PC-9 (cell line): Measurements from ENCODE around the gene PLAGL1. TPM values are rescaled to one million over a fixed set of nuclear protein-coding genes. Genes with fewer than 3 reads are reported as not detected.

Source experiments
- BruUV-seq: library from RNA; stranded (reverse); fragments of 400-500 nt; replicated peaks from 2 replicates; lab custom pipeline; 2021; lab: Mats Ljungman, UMichigan
- CTCF ChIA-PET: fragments of 300-600 bp; sonication (Branson Sonifier 250); formaldehyde crosslinking; loops from one replicate; lab custom pipeline; 2022; ENCODE audit warnings: antibody characterized with exemption; lab: Charles Lee
- POLR2A ChIA-PET: fragments of 300-600 bp; sonication (Branson Sonifier 250); formaldehyde crosslinking; loops from one replicate; lab custom pipeline; 2022; ENCODE audit warnings: antibody characterized with exemption; ENCODE audit not compliant: unreplicated experiment; lab: Charles Lee
- DNase-seq, 2 experiments: peaks; one replicate each; pipeline versions ENCODE4 v3.0.0 to v3.0.0-alpha.2; 2015 to 2022; ENCODE audit warnings: mixed read lengths in 1 of 2
- H2AFZ ChIP-seq: fragments of 200-600 bp; sonication (generic); 2 replicates; pipeline ENCODE4 v1.8.1; 2017; ENCODE audit warnings: antibody characterized with exemption
- H3F3A ChIP-seq: fragments of 200-600 bp; sonication (generic); 2 replicates; pipeline ENCODE4 v1.8.1; 2017; ENCODE audit warnings: antibody characterized with exemption, mild to moderate bottlenecking, low read depth; ENCODE audit not compliant: insufficient read depth
- H3K27ac ChIP-seq: fragments of 200-600 bp; sonication (generic); 2 replicates; pipeline ENCODE4 v1.6.1; 2016; ENCODE audit warnings: mixed run types
- H3K27me3 ChIP-seq: fragments of 200-600 bp; sonication (generic); 2 replicates; pipeline ENCODE4 v1.6.1; 2016; ENCODE audit warnings: low read depth, mixed run types; ENCODE audit not compliant: insufficient read depth
- H3K36me3 ChIP-seq: fragments of 200-600 bp; sonication (generic); 2 replicates; pipeline ENCODE4 v1.6.1; 2016; ENCODE audit warnings: low read depth, mixed run types
- H3K4me1 ChIP-seq: fragments of 200-600 bp; sonication (generic); replicated peaks from 2 replicates; pipeline ENCODE4 v1.6.1; 2016; ENCODE audit warnings: mixed run types; ENCODE audit not compliant: insufficient read depth
- H3K4me2 ChIP-seq: fragments of 200-600 bp; sonication (generic); 2 replicates; pipeline ENCODE4 v1.6.1; 2017; ENCODE audit warnings: mixed run types
- H3K4me3 ChIP-seq: fragments of 200-600 bp; sonication (generic); 2 replicates; pipeline ENCODE4 v1.6.1; 2016; ENCODE audit warnings: mixed run types
- H3K79me2 ChIP-seq: fragments of 200-600 bp; sonication (generic); 2 replicates; pipeline ENCODE4 v1.6.1; 2017; ENCODE audit warnings: low read depth, mixed run types
- H3K9me2 ChIP-seq: fragments of 200-600 bp; sonication (generic); 2 replicates; pipeline ENCODE4 v1.8.1; 2017; ENCODE audit warnings: mild to moderate bottlenecking; ENCODE audit not compliant: insufficient read depth
- H3K9me3 ChIP-seq: fragments of 200-600 bp; sonication (generic); 2 replicates; pipeline ENCODE4 v1.8.1; 2016; ENCODE audit warnings: low read depth; ENCODE audit not compliant: insufficient read depth
- H4K20me1 ChIP-seq: fragments of 200-600 bp; sonication (generic); 2 replicates; pipeline ENCODE4 v1.8.1; 2017; ENCODE audit not compliant: insufficient read depth
- EZH2 ChIP-seq: fragments of 200-600 bp; sonication (generic); IDR thresholded peaks from 2 replicates; pipeline ENCODE4 v1.8.0; 2017; ENCODE audit warnings: antibody characterized with exemption, low read depth
- intact Hi-C: fragments of 100-400 bp; cut with micrococcal nuclease; formaldehyde crosslinking; loops from one replicate; pipeline ENCODE4 v1.10.0; 2022; ENCODE audit not compliant: unreplicated experiment
- total RNA-seq: library from RNA; stranded (reverse); gene quantifications from 2 replicates; pipeline ENCODE4 v1.2.3, GENCODE V29; 2021
- TF ChIP-seq, protein P1 (sequence below): fragments of 200-600 bp; sonication (generic); conservative IDR thresholded peaks from 2 replicates; pipeline ENCODE4 v1.6.1; 2017; ENCODE audit warnings: mixed run types, antibody characterized with exemption, mild to moderate bottlenecking, moderate library complexity

Gene PLAGL1
- total RNA-seq, 1 experiment from 2014 or later: 8.3 TPM

DNA sequence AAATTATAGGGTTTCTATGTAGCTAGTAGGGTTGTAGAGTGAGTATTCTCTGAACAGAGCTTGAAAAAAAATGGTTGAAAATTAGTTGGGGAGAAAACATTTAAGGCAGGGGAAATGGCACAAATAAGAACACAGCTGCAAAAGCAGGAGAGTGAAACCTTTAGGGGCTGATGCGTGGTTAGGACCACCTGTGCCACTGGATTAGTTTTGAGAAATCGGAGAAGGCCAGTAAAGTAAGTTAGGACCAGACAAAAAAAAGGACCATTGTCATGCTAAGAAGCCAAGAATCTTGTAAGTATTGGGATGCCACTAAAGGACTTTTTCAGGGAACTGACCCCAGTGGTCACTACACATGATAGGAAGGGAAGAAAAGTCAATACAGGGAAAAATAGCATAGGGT, 9.4 kb downstream of the PLAGL1 start:
- Histone ChIP-seq H2AFZ (no peak overlapping the region), H3K4me3 (no peak overlapping the region), H3F3A (no peaks in the 10 kb centered on the region), H4K20me1 (no peaks in the 10 kb centered on the region), H3K4me2 (no peak overlapping the region), H3K36me3 (no peaks in the 10 kb centered on the region), H3K4me1 (no peaks in the 10 kb centered on the region), H3K27me3 (no peaks in the 10 kb centered on the region), H3K27ac (no peak overlapping the region), H3K9me2 (no peaks in the 10 kb centered on the region; the same call in 1 of the 2 replicates), H3K79me2 (no peaks in the 10 kb centered on the region), H3K9me3 (no peaks in the 10 kb centered on the region)
- no peak for TF ChIP-seq EZH2
- TF ChIP-seq, protein P1, sequence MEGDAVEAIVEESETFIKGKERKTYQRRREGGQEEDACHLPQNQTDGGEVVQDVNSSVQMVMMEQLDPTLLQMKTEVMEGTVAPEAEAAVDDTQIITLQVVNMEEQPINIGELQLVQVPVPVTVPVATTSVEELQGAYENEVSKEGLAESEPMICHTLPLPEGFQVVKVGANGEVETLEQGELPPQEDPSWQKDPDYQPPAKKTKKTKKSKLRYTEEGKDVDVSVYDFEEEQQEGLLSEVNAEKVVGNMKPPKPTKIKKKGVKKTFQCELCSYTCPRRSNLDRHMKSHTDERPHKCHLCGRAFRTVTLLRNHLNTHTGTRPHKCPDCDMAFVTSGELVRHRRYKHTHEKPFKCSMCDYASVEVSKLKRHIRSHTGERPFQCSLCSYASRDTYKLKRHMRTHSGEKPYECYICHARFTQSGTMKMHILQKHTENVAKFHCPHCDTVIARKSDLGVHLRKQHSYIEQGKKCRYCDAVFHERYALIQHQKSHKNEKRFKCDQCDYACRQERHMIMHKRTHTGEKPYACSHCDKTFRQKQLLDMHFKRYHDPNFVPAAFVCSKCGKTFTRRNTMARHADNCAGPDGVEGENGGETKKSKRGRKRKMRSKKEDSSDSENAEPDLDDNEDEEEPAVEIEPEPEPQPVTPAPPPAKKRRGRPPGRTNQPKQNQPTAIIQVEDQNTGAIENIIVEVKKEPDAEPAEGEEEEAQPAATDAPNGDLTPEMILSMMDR: no peak
- POLR2A ChIA-PET: no interaction called here
- intact Hi-C loops: no loop called here
- CTCF ChIA-PET: no interaction called here
- no TSS peak for BruUV-seq
- DNase-seq: no peak

DNA sequence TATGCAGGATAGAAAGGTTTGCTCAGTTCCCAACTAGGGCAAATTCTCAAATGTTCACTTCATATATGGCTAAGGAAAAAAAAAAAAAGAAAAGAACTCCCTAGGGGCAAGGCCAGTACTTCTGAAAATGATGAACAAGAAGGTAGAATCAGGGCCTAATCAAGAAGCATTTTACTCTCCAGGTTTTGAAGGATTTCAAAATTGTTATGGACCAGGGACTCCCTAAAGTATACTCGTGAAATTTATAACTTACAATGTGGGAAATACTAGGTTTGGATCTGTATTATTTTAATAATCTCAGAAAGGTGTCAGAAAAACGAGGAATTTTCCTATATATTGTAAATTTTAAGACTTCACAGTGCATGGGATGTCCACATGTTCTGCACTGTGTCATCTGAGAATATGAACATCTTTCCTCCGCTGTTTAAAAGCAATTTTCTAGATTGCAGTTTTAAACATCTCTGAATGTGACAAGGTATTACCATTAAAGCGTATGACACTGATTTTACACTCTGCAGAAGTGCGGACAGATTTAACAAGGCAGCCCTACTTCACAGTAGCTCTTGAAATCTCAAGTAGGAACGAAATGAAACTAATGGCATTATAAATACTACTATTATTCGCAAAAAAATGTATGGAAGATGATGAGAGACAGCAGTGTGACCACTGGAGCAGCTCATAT, 14.0 kb downstream of the PLAGL1 start:
- Histone ChIP-seq H3K79me2 (no peaks in the 10 kb centered on the region), H3K9me2 (no peaks in the 10 kb centered on the region; the same call in 1 of the 2 replicates), H4K20me1 (no peaks in the 10 kb centered on the region), H3K36me3 (no peaks in the 10 kb centered on the region), H3K9me3 (no peaks in the 10 kb centered on the region), H2AFZ (no peak overlapping the region), H3K27me3 (no peaks in the 10 kb centered on the region), H3K4me1 (no peaks in the 10 kb centered on the region), H3K27ac (no peak overlapping the region), H3K4me2 (no peak overlapping the region), H3F3A (no peaks in the 10 kb centered on the region), H3K4me3 (no peak overlapping the region)
- intact Hi-C loops: no loop called here
- TF ChIP-seq, protein P1: no peak
- TF ChIP-seq EZH2: no peak
- ChIA-PET POLR2A (interaction anchor here (0.6 kb wide), 1 partner anchor 384 kb away, joined by 11 read pairs; no protein-coding TSS in a partner anchor), CTCF (no interaction called here)
- DNase-seq: no peak
- BruUV-seq: no TSS peak

DNA sequence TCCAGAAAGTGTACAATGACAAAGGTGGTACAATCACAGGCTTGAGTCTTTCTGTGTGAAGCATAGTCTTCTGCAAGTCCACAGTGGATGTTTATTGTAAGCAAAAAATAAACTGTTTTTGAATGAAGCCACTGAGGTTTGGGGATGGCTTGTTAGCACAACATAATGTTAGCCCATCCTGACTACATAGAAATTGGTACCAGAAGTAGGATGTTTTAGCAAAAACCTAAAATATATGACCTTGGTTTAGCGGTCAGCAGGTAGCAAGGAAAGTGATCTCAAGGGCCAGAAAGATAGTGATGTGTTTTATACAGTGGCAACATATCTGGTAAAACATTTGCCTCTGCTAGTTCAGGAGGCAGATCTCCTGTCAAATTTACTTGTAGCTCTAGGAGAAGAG, 15.8 kb downstream of the PLAGL1 start:
- Histone ChIP-seq H2AFZ (no peak overlapping the region), H3K9me2 (no peaks in the 10 kb centered on the region), H3K9me3 (no peaks in the 10 kb centered on the region), H3K4me2 (no peak overlapping the region), H3K79me2 (no peaks in the 10 kb centered on the region), H3K27me3 (no peaks in the 10 kb centered on the region), H3K36me3 (no peaks in the 10 kb centered on the region), H3K4me3 (no peak overlapping the region), H4K20me1 (no peaks in the 10 kb centered on the region), H3K4me1 (no peaks in the 10 kb centered on the region), H3K27ac (no peak overlapping the region), H3F3A (no peaks in the 10 kb centered on the region)
- no peak for DNase-seq
- CTCF ChIA-PET: no interaction called here
- POLR2A ChIA-PET: no interaction called here
- no TSS peak for BruUV-seq
- TF ChIP-seq EZH2: no peak
- TF ChIP-seq, protein P1: no peak
- intact Hi-C loops: no loop called here
